Testis (tissue), 2 donors: ENCODE results near the gene CALHM3.

Source experiments
- CTCF ChIP-seq, 3 experiments: fragments of 450-650 bp in 2 of 3; fragments of 200-600 bp in 1 of 3; sonication (generic) in 1 of 3; IDR thresholded peaks; one replicate each; pipeline ENCODE4 v1.5.1; 2016 to 2019; ENCODE audit warnings: antibody characterized with exemption in 3 of 3, mild to moderate bottlenecking in 2 of 3, moderate library complexity in 1 of 3
- POLR2A ChIP-seq: fragments of 450-650 bp; IDR thresholded peaks from one replicate; pipeline ENCODE4 v1.6.1; 2017; ENCODE audit warnings: antibody characterized with exemption, mild to moderate bottlenecking, moderate library complexity

GRCh38 chr10:103510791-103511752, 32.0 kb upstream of the CALHM3 start:
- TF ChIP-seq CTCF (IDR thresholded peaks at IDR 0.05) = no peak
- TF ChIP-seq POLR2A = no peak
